DOHH2 (cell line): ENCODE measurements around the gene PHYKPL.

Experiments used
- H3F3A ChIP-seq: fragments of 200-600 bp; sonication (generic), shearing (Covaris generic); 2 replicates; pipeline ENCODE4 v1.6.0; 2016; ENCODE audit warnings: antibody characterized with exemption, mild to moderate bottlenecking; ENCODE audit not compliant: control insufficient read depth, insufficient read depth
- H3K27ac ChIP-seq: fragments of 200-600 bp; sonication (generic); 2 replicates; pipeline ENCODE4 v1.5.1; 2014; ENCODE audit warnings: low read depth, mild to moderate bottlenecking, low read length, moderate library complexity
- H3K27me3 ChIP-seq: fragments of 200-600 bp; sonication (generic); 2 replicates; pipeline ENCODE4 v1.6.1; 2014; ENCODE audit warnings: mild to moderate bottlenecking, low read length, mixed read lengths; ENCODE audit not compliant: control insufficient read depth
- H3K36me3 ChIP-seq: fragments of 200-600 bp; sonication (generic); 2 replicates; pipeline ENCODE4 v1.6.1; 2014; ENCODE audit warnings: mild to moderate bottlenecking, low read length, moderate library complexity, mixed read lengths; ENCODE audit not compliant: control insufficient read depth
- H3K4me1 ChIP-seq: fragments of 200-600 bp; sonication (generic); 2 replicates; pipeline ENCODE4 v1.6.1; 2014; ENCODE audit warnings: mild to moderate bottlenecking, low read length, mixed read lengths; ENCODE audit not compliant: control insufficient read depth
- H3K4me2 ChIP-seq: fragments of 200-600 bp; sonication (generic); 2 replicates; pipeline ENCODE4 v1.6.0; 2014; ENCODE audit warnings: mild to moderate bottlenecking, low read length, moderate library complexity
- H3K4me3 ChIP-seq: fragments of 200-600 bp; sonication (generic); 2 replicates; pipeline ENCODE4 v1.5.1; 2014; ENCODE audit warnings: mild to moderate bottlenecking, low read length, mixed read lengths
- H3K79me2 ChIP-seq: fragments of 200-600 bp; sonication (generic); 2 replicates; pipeline ENCODE4 v1.6.1; 2014; ENCODE audit warnings: mild to moderate bottlenecking, low read length, mixed read lengths; ENCODE audit not compliant: control insufficient read depth
- H3K9me2 ChIP-seq: fragments of 200-600 bp; sonication (generic); replicated peaks from 2 replicates; pipeline ENCODE4 v1.6.1; 2014; ENCODE audit warnings: mild to moderate bottlenecking, low read length, mixed read lengths; ENCODE audit not compliant: control insufficient read depth
- H3K9me3 ChIP-seq: fragments of 200-600 bp; sonication (generic); 2 replicates; pipeline ENCODE4 v1.6.1; 2014; ENCODE audit warnings: antibody characterized with exemption, low read length, mixed read lengths; ENCODE audit not compliant: control insufficient read depth, insufficient read depth
- H4K20me1 ChIP-seq: fragments of 200-600 bp; sonication (generic); 2 replicates; pipeline ENCODE4 v1.6.0; 2014; ENCODE audit warnings: low read depth, mild to moderate bottlenecking, antibody characterized with exemption, low read length, moderate library complexity; ENCODE audit not compliant: control insufficient read depth, insufficient read depth
- EZH2phosphoT487 ChIP-seq: fragments of 200-600 bp; sonication (generic); IDR thresholded peaks from 2 replicates; pipeline ENCODE4 v1.6.1; 2017; ENCODE audit warnings: borderline replicate concordance, mild to moderate bottlenecking, antibody characterized with exemption, low read length, moderate library complexity, mixed read lengths
- TF ChIP-seq, protein P1 (sequence below): fragments of 200-600 bp; sonication (generic); IDR thresholded peaks from one replicate; pipeline ENCODE4 v1.5.1; 2014; ENCODE audit warnings: antibody characterized with exemption, mild to moderate bottlenecking, low read depth, low read length; ENCODE audit not compliant: poor library complexity, severe bottlenecking

The PHYKPL gene

DNA sequence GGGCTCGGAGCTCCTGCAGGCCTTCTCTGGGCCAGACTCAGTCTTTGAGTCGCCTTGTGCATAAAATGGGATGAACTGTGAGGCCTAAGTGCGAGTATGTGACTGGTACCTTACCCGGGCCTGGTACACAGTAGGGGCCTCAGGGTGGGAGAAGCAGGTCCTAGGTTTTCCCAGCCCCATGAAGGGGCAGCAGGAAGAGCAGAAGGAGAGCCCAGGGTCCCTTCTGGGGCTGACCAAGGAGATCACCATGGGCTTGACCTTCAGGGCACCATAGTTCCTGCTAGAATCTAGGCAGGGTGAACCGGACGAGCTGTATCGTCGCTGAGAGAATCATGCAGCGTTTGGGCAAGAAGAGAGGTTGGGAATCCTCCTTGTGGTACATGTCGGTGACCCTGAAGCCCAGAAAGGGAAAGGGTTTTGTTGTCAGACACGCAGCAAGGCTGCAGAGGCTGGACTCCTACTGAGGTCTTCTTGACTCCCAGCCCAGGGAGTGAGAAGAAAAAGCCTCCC is 373 bp upstream of the PHYKPL start:
- Histone ChIP-seq H3K4me2 (peak overlapping the region; percentile 99), H4K20me1 (peaks cover 15% of the 10 kb centered on the region), H3K79me2 (peaks cover 45% of the 10 kb centered on the region), H3K27me3 (no peaks in the 10 kb centered on the region), H3F3A (peaks cover 12% of the 10 kb centered on the region; the same call in 1 of the 2 replicates), H3K9me3 (no peaks in the 10 kb centered on the region), H3K9me2 (no peaks in the 10 kb centered on the region), H3K36me3 (peaks cover 42% of the 10 kb centered on the region), H3K27ac (peak overlapping the region; percentile 68), H3K4me3 (peak overlapping the region; percentile 98), H3K4me1 (peaks cover 59% of the 10 kb centered on the region)
- no peak for TF ChIP-seq EZH2phosphoT487
- TF ChIP-seq, protein P1, sequence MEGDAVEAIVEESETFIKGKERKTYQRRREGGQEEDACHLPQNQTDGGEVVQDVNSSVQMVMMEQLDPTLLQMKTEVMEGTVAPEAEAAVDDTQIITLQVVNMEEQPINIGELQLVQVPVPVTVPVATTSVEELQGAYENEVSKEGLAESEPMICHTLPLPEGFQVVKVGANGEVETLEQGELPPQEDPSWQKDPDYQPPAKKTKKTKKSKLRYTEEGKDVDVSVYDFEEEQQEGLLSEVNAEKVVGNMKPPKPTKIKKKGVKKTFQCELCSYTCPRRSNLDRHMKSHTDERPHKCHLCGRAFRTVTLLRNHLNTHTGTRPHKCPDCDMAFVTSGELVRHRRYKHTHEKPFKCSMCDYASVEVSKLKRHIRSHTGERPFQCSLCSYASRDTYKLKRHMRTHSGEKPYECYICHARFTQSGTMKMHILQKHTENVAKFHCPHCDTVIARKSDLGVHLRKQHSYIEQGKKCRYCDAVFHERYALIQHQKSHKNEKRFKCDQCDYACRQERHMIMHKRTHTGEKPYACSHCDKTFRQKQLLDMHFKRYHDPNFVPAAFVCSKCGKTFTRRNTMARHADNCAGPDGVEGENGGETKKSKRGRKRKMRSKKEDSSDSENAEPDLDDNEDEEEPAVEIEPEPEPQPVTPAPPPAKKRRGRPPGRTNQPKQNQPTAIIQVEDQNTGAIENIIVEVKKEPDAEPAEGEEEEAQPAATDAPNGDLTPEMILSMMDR, result no peak

DNA sequence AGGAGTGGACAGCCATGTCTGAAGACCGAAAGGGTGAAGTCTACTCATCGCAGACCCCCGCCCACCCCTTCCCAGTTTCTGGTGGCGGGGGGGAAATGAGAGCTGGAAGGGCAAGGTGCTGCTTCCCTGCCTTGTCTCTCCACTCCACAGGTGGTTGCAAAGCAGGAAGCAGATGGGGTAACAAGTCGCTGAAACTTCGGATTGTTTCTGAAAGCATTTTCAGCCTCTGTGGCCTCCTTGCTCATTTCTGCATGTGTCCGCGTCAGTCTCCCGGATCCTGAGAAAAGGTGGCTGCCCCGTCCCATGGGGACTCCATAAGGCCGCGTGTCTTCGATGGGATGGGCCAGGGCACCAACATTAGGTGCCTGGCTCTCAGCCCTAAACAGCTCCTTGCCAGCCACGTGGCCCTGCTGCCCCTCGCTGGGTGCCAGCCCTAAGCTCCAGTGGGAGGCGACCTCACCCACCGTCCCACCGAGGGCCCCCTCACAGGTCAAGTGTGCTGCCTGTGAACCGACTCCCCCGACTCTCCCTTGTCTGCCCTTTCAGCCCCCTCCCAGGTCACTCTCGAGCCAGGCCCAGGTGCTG is 971 bp downstream of the PHYKPL start:
- peaks cover 56% of the 10 kb centered on the region for H3K79me2 ChIP-seq
- no peaks in the 10 kb centered on the region for H3K27me3 ChIP-seq
- H3K36me3 ChIP-seq, result peaks cover 55% of the 10 kb centered on the region
- no peak for TF ChIP-seq EZH2phosphoT487
- TF ChIP-seq, protein P1, result no peak
- H3K4me2 ChIP-seq, result peak overlapping the region; percentile 99
- peaks cover 11% of the 10 kb centered on the region; the same call in 1 of the 2 replicates for H3F3A ChIP-seq
- H4K20me1 ChIP-seq, result peaks cover 15% of the 10 kb centered on the region
- peak overlapping the region; percentile 98 for H3K4me3 ChIP-seq
- peaks cover 47% of the 10 kb centered on the region for H3K4me1 ChIP-seq
- no peaks in the 10 kb centered on the region for H3K9me3 ChIP-seq
- H3K27ac ChIP-seq, result peak overlapping the region; percentile 68
- no peaks in the 10 kb centered on the region for H3K9me2 ChIP-seq

DNA sequence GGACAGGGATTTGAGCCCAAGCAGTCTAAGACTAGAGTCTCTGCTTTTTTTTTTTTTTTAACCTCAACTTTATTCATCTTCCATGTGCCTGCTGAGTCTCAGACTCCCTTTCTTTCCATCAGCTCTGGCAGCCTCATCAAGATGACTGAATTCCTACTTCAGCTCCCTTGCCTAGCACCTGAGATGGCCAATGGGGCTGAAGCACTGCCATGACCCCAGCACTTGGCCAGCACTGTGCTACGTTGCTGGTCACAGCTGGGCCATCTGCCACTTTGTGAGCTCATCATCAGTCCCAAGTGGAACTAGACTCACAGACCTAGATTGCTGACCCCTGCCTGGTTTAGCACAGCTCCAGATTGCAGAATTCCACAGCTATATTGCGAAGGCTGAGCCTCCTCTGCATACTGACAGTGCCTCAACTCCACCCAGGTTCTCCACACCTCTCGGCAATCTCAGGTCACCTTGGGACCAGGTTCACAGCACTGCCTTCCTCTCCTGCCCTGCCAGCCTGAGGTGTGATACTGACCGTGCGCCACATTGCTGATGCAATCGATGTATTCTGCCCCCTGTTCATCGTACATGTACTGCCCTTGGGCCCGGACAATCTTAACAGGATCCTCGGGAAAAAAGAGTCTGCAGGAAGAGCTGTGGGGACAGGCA is 1.6 kb downstream of the PHYKPL start:
- H3K4me1 ChIP-seq, result peaks cover 45% of the 10 kb centered on the region
- peaks cover 61% of the 10 kb centered on the region for H3K36me3 ChIP-seq

More for the DNA sequence above, 1.6 kb downstream of the PHYKPL start:
- Histone ChIP-seq H3F3A (peaks cover 11% of the 10 kb centered on the region; the same call in 1 of the 2 replicates), H4K20me1 (peaks cover 15% of the 10 kb centered on the region), H3K27me3 (no peaks in the 10 kb centered on the region), H3K27ac (0 out of 2 replicates have a peak overlapping the region, but pooled peaks have one; percentile 68), H3K4me2 (peak overlapping the region; percentile 99), H3K9me2 (no peaks in the 10 kb centered on the region), H3K79me2 (peaks cover 56% of the 10 kb centered on the region), H3K4me3 (peak overlapping the region; percentile 98), H3K9me3 (no peaks in the 10 kb centered on the region)
- TF ChIP-seq, protein P1, result no peak
- no peak for TF ChIP-seq EZH2phosphoT487
